ENCODE data around the gene LEAP2.
A peak's percentile ranks its signal among the peaks of the same experiment; 100 is the strongest.

LEAP2 gene

GRCh38 chr5:132873119-132873929, at the start of gene LEAP2:
TSS of gene LEAP2 (plus strand) at chr5:132873668. CDS start at chr5:132873695, 27 bp downstream.
- no peak for DNase-seq

- DNase-seq, result no peak
These were observed 49.0 kb upstream of the LEAP2 start for GRCh38 chr5:132824426-132824825.

GRCh38 chr5:132825033-132825833, 48.2 kb upstream of the LEAP2 start:
- no peak for DNase-seq

GRCh38 chr5:132825834-132826391, 47.6 kb upstream of the LEAP2 start:
- no peak for DNase-seq

GRCh38 chr5:132826424-132827082, 46.9 kb upstream of the LEAP2 start:
- DNase-seq, result no peak

- no peak for DNase-seq
These were observed 45.4 kb upstream of the LEAP2 start for GRCh38 chr5:132827943-132828673.

GRCh38 chr5:132828846-132829494, 44.5 kb upstream of the LEAP2 start:
- DNase-seq, result no peak

- peak; percentile 77 for DNase-seq
These were observed 43.6 kb upstream of the LEAP2 start for GRCh38 chr5:132829742-132830435.

- no peak for DNase-seq
These were observed 42.9 kb upstream of the LEAP2 start, which contains the start of gene SHROOM1 for GRCh38 chr5:132830436-132831094. TSS of gene SHROOM1 (minus strand) at chr5:132830647. CDS start at chr5:132826140, 4,507 bp downstream.

GRCh38 chr5:132831095-132831860, 42.2 kb upstream of the LEAP2 start:
- DNase-seq, result no peak

GRCh38 chr5:132832612-132833011, 40.9 kb upstream of the LEAP2 start:
- DNase-seq, result no peak

- DNase-seq, result no peak
These were observed 39.4 kb upstream of the LEAP2 start for GRCh38 chr5:132834057-132834456.

GRCh38 chr5:132836852-132837251, 36.6 kb upstream of the LEAP2 start:
- DNase-seq, result no peak

GRCh38 chr5:132837868-132838267, 35.6 kb upstream of the LEAP2 start:
- no peak for DNase-seq

- no peak for DNase-seq
These were observed 34.8 kb upstream of the LEAP2 start for GRCh38 chr5:132838516-132839282.

GRCh38 chr5:132839426-132840301, 33.8 kb upstream of the LEAP2 start:
- DNase-seq, result no peak

- DNase-seq, result no peak
These were observed 33.2 kb upstream of the LEAP2 start for GRCh38 chr5:132840313-132840712.

GRCh38 chr5:132840896-132841295, 32.6 kb upstream of the LEAP2 start:
- no peak for DNase-seq
